ENCODE data around the gene PLIN4.
"Not testable (repeated sequence)": the region's sequence is repeated elsewhere in the genome, so short reads cannot be mapped to it uniquely, and the experiment has no call there.

Gene PLIN4

DNA sequence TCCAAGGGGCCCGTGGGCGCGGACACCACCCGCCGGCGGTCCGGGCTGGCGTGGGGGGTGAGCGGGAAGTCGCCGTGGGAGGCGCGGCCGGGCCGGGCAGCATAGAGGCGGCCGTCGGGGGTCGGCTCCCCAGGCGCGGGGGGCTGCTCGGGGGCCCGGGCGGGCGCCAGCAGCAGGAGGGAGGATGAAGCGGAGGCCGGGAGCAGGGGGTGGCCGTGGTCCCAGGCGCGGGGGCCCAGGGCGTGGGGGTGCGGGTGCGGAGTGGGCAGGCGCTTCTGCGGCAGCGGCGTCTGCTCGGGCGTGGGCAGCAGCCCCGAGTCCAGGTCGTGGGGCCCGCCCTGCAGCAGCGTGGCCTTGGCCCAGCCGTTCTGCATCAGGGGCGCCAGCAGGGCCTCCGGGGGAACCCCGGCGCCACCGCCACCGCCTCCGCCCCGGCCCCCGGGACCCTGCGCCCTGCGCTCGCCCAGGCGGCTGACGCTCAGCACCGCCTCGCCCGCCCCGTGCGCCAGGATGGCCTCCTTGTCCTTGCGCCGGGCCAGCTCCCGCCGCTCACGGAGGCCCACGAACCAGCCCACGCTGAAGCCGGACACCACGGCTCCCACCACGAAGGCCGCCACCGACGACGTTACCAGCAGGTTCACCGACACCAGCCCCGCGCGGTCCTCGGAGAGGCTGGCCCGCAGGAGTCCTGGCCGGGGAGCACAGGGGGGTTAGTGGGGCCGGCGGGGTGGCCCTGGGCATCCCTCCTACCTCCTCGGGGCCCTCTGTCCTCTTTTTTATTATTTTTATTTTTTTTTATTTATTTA, 25.8 kb upstream of the PLIN4 start:
- DNase-seq (ENCODE audit: low read depth) = no peak

DNA sequence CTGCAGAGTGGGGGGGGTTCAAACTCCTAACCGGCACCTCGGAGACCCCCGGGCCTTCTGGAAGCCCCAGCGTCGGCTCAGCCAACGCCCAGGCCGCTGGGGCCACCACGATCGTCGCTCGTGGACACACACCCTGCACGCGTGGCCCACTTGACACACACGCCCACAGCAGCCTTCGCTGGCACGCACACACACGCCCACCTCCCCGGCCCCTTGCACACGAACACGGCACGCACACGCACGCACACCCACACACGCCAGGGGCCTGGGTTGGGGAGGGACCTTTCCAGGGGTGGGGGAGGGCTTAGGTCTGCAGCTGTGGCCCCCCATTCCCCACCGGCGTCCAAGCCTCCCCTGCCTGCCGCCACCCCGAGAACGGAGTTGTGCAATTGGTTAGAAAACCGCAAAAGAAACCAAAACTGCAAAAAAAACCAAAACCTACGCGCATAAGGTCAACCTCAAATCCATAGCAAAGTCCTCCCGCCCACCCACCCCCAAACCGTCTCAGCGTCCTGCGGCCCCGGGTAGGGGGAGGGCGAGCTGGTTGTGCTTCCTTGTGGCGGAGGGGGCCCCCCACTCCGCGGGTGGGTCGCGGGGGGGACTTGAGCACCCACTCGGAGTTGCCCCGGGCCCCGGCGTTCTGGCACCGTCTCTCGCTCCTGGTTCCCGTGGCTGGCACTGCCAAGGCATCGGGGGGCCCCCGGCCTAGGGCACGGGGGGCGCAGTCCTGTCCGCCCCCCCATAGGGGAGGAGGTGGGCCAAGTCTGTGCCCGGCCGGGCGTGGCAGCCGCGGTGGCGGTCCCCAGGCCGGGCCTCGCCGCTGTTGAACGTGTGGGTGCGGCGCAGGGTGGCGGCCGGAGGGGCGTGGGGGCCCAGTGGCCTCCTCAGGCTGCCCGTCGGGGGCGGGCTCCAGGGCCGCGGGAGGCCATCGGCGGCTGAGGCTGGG, 24.9 kb upstream of the PLIN4 start:
- DNase-seq (ENCODE audit: low read depth) = no peak

DNA sequence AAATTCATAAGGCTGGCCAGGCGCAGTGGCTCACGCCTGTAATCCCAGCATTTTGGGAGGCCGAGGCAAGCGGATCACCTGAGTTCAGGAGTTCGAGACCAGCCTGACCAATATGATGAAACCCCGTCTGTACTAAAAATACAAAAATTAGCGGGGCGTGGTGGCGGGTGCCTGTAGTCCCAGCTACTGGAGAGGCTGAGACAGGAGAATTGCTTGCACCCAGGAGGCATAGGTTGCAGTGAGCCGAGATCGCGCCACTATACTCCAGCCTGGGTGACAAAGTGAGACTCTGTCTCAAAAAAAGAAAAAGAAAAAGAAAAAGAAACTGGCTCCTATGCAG, 23.5 kb upstream of the PLIN4 start:
- not testable (repeated sequence) for DNase-seq (ENCODE audit: low read depth)

DNA sequence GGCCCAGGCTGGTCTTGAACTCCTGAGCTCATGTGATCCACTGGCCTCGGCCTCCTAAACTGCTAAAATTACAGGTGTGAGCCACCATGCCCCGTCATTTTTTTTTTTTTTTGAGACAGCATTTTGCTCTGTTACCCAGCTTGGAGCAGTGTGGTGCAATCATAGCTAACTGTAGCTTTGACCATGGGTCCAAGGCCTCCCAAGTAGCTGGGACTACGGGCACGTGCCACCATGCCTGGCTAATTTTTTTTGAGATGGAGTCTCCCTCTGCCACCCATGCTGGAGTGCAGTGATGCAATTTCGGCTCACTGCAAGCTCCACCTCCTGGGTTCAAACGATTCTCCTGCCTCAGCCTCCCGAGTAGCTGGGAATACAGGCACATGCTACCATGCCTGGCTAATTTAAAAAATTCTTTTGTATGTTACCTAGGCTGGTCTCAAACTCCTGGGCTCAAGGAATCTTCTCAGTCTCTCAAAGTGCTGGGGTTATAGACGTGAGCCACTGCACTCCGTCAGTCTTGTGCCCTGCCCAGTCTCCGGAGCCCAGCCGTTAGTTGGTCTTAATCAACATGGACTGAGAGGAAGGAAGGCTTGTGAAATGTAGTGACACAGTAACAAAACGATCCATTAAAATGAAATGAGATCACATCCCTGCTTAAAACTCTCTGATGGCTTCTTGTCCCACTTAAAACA, 23.0 kb upstream of the PLIN4 start:
- DNase-seq (ENCODE audit: low read depth) = no peak

DNA sequence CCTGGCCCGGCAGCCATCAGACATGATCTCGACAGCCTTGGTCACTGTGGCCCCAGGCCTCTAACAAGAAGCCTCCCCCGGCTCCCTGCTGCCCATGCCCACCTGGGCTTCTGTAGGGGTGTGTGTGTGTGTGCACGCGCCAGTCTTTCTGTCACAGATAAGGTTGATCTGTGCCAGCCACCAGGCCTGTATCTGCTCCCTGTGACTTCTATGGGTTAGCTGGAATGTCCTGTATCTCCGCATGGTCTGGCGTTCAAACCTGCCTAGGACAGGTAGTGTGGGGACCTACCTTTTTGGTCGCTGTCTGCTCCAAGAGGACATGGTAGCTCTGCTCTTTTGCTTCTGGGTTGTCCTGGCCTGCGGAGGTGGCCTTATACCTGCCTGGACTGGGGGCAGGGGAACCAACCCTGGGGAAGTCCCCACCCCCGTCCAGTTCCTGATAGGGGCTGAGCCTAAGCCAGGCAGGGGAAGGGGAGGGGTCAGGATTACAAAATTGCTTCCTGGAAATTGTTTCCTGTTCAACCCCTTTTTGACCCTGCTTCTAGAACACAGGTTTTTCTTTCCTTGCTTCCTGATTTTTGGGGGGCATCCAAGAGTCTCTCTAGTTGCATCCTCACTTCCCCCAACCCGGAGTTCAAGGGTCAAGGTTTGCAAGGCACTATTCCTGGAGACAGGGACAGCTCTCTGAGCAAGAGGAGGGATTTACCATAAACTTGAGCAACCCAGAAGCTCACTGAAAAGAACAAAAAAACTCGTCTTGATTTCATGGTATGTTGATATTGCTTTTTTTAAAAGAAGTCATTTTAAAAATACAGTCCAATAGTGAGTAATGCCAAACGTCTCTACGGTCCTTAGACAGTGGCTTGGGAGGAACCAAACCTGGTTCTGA, 21.7 kb upstream of the PLIN4 start, which contains the start of gene LRG1:
LRG1 (minus strand) TSS at position 344 of the 889 bp plus-strand sequence; CDS start at position 321, 23 bp downstream.
- DNase-seq (ENCODE audit: low read depth) = no peak

DNA sequence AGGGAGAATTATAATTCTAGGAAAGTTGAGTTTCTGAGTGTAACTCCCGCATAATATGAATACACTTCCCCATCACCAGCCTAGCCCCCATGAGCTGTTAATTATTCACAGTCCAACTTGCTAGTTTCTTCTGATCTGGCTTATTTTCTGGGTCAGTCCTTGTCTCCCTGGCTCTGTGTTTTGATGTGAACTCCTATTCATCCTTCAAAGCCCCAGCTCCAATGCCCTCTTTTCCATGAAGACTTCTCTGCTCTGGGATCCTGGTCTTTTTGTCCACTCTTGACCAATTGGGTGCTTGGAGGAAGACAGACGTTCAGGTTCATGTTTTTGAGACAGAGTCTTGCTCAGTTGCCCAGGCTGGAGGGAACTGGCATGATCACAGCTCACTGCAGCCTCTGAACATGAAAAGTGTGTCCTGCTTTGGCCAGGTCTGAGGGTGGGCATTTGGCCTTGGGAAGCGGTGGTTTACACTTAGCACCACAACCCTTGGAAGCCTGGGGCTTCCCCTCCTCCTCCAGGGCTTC, 20.9 kb upstream of the PLIN4 start:
- DNase-seq (ENCODE audit: low read depth) = no peak

DNA sequence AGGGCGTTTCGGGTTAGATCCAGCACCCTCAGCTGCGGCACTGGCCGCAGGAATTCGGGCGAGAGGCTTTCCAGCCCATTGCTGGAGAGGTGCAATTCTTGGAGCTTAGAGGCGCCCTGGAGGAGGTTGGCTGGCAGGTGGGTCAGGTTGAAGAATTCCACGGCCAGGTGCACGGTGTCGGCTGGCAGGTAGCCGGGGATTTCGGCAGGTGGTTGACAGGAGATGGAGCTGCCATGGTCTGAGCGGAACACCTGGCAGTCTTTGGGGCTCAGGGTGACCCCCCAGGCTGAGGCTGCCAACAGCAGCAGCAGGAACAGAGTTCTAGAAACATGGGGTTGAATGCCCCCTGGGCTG, 20.3 kb upstream of the PLIN4 start:
- DNase-seq (ENCODE audit: low read depth) = no peak

DNA sequence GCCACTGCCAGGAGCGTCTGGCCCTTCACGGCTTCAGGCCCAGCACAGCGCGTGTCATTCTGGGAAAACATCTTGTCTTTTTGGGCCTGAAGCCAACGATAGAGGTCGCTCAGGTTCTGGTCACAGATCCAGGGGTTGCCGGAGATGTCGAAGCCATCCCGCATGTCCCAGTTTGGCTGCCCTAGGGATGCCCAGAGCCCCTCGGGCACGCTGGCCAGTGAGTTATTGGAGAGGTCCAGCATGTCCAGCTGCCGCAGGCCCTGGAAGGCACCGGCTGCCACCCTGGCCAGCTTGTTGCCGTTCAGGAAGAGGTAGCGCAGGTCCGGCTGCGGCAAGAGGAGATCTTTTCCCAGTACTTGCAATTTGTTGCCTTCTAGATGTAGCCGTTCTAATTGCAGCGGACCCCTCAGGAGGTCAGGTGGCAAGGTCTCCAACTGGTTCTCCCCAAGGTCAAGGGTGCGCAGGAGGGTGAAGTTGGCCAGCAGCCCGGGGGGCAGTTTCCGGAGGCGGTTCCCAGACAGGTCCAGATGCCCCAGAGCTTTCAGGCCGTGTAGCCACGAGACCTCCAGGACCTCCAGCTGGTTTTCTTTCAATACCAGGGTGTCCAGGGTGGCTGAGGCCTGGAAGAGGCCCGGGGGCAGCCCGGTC, 19.8 kb upstream of the PLIN4 start:
- no peak for DNase-seq (ENCODE audit: low read depth)

DNA sequence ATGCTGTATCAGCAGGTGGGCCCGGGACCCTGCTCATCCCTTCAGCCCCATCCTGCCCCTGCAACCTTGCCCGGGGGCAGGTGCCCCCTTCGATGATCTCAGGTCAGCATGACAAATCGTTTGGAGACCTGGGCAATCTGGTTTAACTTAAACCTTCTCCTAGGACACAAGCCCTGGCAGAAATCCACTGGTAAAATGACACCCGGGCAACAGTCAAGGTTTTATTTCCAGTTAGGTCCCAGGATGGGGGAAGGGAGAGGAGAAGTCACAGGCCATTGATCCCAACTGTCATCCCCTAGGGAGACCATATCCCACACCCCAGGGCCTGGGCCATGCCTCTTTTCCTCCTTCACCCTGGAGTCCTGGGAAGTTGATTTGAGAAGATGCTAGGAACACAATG, 18.5 kb upstream of the PLIN4 start:
- no peak for DNase-seq (ENCODE audit: low read depth)

DNA sequence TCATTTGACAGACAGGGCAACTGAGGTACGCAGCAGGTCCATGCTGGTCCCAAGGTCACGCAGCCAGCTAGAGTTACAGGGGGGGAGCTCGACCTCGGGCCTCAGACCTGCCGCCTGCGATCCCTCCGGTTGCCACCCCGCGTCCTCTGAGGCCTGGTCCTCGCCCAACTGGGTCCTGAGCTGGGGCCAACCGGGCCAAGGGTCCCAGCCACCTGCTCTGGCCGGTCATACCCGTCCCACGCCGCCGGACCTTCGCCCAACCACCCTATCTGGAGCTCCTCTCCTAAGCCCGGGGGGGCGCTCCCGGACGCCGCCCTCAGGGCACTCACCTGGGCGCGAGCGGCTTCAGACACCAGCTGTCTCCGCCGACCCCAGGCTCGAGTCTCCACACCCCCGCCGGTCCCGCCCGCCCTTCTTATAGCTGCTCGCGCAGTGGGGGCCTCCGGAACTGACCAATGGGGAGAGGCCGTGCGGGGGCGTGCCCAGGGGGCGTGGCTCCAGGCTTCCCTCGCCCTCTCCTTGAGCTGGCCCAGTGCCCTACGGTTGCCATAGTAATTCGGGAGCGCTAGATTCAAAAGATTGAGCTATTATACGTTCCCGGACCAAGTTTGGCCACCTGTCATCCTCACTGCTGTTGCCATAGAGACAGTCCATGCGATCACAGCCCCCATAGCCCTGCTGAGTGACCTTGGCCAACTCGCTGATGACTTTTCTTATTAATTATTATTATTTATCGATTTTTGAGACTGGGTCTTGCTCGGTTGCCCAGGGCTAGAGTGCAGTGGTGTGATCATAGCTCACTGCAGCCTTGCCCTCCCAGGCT, 16.8 kb upstream of the PLIN4 start, which contains the start of gene PLIN5:
PLIN5 (minus strand) TSS at position 389 of the 823 bp plus-strand sequence. CDS start 1,150 bp downstream, outside the sequence.
- peak; percentile 44 for DNase-seq (ENCODE audit: low read depth)

DNA sequence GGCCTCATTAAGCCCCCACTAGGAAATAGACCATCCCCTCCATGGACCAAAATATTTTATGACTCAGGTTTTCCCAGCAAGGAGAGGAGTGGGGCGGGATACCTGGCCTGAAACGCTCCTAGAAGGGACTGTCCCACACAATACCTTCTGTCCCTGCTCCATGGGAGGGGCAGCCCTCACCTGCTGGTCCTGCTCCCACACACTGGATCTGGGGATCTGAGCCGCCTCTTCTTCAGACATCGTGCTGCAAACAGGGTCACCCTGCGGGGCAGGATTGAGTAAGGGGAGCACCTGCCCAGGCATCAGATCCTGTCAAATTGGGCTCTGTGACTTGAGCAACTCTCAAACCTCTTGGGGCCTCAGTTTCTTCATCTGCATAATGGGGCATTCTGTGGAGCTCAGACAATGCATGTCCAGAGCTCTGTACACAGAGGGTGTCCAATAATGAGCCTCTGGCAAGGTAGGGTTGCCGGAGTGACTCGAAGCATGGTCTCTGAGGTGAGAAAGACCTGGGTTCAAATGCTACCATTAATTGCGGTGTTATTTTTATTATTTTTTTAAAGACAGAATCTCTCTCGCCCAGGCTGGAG, 15.6 kb upstream of the PLIN4 start:
- DNase-seq (ENCODE audit: low read depth) = no peak

DNA sequence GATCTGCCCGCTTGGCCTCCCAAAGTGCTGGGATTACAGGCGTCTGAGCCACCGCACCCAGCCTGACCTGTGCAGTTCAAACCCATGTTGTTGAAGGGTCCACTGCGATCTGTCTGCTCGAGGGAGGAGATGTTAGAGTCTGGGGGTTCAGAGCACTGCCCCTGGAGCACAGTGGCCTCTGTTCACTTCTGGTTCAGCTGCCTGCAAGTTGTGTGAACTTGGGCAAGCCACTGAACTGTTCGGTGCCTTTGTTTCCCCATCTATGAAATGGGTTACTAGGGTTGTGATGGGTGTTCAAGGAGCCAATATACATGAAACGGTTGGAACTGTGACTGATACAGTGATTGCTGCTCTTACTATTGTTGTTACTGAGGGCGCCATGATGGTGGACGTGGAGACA, 15.0 kb upstream of the PLIN4 start:
- DNase-seq (ENCODE audit: low read depth) = no peak

DNA sequence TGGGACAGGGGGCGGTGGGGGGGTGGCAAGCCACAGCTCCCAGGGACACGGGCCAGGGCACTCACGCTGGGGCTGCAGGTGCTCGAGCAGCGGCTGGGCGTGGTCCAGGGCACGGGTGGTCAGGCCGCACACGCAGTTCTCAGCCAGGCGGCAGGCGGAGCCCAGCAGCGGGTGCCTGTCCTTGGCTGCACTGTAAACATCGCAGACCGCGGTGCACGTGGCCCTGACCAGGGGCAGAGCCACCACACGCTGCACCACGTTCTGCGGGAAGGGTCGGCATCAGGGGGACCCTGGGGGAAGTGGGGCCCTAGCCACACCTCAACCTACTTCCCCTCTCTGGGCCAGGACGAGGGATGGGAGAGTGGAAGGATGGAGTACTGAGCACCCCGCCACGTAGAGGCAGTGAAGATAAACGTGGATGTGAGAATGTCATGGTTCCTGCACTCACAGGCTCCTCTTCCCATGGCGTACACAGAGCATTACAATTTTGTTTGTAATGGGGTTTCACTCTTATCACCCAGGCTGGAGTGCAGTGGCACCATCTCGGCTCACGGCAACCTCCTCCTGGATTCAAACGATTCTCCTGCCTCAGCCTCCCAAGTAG, 13.4 kb upstream of the PLIN4 start:
- DNase-seq (ENCODE audit: low read depth) = no peak

DNA sequence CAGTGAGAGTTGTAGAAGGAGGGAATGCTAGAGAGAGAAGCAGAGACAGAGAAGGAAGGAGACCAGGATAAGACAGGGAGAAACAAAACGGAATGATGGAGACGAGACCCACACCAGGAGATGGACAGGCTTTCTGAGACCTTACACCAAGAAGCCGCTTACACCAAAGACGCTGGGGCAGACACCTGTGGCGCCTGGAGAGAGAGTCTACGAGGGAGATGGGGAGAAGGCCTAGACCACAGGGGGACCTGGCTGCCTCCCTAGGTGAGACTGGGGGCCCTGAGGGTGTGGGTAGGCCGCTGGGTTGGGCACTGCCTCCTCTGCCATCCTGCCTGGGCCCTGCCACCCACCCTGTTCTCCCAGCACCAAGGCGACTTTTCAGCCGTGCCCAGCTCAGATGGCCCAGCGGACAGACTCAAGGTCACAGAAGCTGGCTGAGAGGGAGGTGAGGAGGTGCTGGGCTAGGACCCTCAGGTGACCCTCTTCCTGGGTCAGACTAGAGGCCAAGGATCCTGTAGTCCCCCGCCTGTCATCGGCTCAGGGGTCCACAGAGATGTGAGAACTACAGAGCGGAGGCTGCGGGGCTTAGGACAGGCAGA, 11.7 kb upstream of the PLIN4 start:
- no peak for DNase-seq (ENCODE audit: low read depth)

DNA sequence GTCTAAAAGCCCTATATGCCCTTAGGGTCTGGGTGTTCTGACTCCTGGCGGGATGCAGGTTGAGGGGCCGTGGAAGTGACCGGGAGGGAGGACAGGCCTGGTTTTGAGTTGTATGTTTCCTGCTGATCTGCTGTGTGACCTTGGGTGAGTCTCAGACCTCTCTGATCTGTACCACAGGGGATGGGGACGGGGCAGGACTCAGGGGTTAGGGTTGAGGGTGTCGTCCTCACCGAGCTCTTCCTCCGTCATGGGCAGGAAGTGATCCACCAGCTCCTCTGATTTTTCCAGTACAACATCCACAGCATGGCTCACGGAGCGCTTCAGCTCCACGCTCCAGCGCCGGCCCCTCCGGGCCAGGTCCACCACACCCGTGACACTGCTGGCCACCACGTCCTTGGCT, 10.6 kb upstream of the PLIN4 start:
- no peak for DNase-seq (ENCODE audit: low read depth)

DNA sequence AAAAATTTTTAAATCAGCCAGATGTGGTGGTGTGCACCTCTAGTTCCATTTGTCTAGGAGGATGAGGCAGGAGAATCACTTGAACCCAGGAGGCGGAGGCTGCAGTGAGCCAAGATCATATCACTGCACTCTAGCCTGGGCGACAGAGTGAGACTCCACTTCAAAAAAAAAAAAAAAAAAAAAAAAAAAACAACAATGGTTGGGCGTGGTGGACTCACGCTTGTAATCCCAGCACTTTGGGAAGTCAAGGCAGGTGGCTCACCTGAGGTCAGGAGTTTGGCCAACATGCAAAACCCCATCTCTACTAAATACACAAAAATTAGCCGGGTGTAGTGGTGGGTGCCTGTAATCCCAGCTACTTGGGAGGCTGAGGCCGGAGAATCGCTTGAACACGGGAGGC, 9.1 kb upstream of the PLIN4 start:
- DNase-seq (ENCODE audit: low read depth) = not testable (repeated sequence)

DNA sequence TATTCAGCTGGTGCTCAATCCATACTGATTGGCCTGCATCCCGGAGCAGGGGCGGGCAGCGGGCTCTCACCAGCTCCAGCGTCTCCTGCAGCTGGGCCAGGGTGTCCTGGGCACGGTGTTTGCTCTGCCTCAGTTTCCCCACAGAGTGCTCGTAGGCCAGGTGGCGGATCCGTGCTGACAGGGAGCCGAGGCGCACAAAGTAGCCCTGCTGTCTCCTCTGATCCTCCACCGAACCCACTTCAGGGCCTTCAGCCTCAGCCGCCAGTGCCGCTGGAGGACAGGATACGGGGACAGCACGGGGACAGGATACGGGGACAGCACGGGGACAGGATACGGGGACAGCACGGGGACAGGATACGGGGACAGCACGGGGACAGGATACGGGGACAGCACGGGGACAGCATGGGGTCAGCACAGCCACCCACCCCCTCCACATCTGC, 7.3 kb upstream of the PLIN4 start:
- no peak for DNase-seq (ENCODE audit: low read depth)

DNA sequence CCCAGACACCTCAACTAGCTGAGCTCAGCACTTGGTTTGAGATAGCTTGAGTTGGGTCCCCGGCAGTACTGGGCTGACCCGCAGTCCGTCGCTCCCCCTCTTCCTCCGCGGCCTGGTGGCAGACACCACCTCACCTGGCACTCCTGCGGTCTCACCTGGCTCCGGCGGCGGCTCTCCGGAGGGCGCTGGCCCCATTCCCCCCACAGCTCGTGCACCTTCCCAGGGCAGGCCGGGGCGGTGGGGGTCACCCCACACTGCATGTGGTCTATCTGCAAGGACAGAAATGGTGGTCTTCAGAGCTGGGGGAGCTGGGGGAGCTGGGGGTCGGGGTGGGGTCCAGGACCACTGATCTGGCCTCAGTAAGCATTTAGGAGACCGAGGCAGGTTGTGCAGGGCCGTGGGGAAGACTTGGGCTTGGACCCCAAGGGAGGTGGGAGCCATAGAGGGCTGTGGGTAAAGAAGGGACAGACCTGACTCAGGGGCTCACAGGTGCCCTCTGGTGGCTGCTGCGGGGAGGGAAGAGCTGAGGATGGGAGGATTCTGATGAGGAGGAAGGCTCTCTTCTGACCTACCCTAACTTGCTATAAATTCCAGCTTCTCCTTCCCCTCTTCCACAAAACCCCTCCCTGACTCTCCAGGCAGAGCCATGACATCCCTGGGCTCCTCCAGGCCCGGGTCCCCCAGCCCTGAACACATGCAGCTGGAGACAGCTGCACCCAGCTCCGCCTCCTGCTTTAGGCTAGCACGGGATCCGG, 6.7 kb upstream of the PLIN4 start:
- peak; percentile 47 for DNase-seq (ENCODE audit: low read depth)

Data from EH (cell line).